Measurements from ENCODE around the gene MRPL54. TPM values are rescaled to one million over a fixed set of nuclear protein-coding genes. Genes with fewer than 3 reads are reported as not detected.

The MRPL54 gene
- total and polyA plus RNA-seq, 3 donors from 2014 or later: 42.4 to 96.4 (median 57.4) TPM

GRCh38 chr19:3778899-3779723, 16.6 kb downstream of the MRPL54 start:
- Histone ChIP-seq H3K9me3 (no peaks in the 10 kb centered on the region), H3K27ac (no peak overlapping the region), H3K4me3 (no peak overlapping the region), H3K36me3 (ENCODE audit: low read depth, missing control alignments) (no peaks in the 10 kb centered on the region), H3K27me3 (no peaks in the 10 kb centered on the region), H3K4me1 (no peaks in the 10 kb centered on the region)
- 68 to 74% methylated on average over 22 to 41 of the region's 44 CpGs for WGBS, 2 donors
- intact Hi-C loops (cut with DNase I; ENCODE audit: low total_unique reads): no loop called here
- TF ChIP-seq CTCF (IDR thresholded peaks at IDR 0.05) (no peak), POLR2A (IDR thresholded peaks at IDR 0.05) (no peak)
- DNase-seq: no peak

GRCh38 chr19:3780786-3781304, 18.4 kb downstream of the MRPL54 start:
- intact Hi-C loops (cut with DNase I; ENCODE audit: low total_unique reads): no loop called here
- no peaks in the 10 kb centered on the region for H3K27me3 ChIP-seq
- WGBS, 2 donors: 91 to 95% methylated on average over 9 of the region's 9 CpGs
- no peak overlapping the region for H3K27ac ChIP-seq
- no peak overlapping the region for H3K4me3 ChIP-seq
- H3K9me3 ChIP-seq: no peaks in the 10 kb centered on the region
- H3K36me3 ChIP-seq (ENCODE audit: low read depth, missing control alignments): no peaks in the 10 kb centered on the region
- no peaks in the 10 kb centered on the region for H3K4me1 ChIP-seq
- DNase-seq: no peak
- no peak for TF ChIP-seq CTCF (IDR thresholded peaks at IDR 0.05)
- TF ChIP-seq POLR2A (IDR thresholded peaks at IDR 0.05): no peak

DNA sequence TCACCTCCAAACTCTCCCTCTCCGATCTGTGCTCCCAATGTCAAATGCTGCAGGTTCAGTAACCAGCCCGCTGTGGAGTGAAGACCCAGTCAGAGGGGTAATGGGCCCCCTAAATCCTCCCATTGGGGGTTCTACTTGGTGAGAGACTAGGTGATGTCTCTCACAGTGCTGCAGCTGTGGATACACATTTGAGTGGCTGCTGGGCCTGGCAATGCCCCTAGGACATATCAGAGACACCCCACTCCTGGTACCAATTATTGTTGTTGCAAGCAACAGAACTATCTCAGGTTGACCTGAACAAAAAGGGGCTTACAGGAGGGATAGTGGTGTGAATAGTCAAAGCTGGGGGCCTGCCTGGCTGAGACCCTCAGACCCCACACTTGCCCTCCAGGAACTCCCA, 19.1 kb downstream of the MRPL54 start:
- intact Hi-C loops (cut with DNase I; ENCODE audit: low total_unique reads): no loop called here
- Histone ChIP-seq H3K27ac (no peak overlapping the region), H3K27me3 (no peaks in the 10 kb centered on the region), H3K36me3 (ENCODE audit: low read depth, missing control alignments) (no peaks in the 10 kb centered on the region), H3K4me1 (no peaks in the 10 kb centered on the region), H3K9me3 (no peaks in the 10 kb centered on the region), H3K4me3 (no peak overlapping the region)
- no peak for TF ChIP-seq POLR2A (IDR thresholded peaks at IDR 0.05)
- no peak for TF ChIP-seq CTCF (IDR thresholded peaks at IDR 0.05)
- WGBS, 2 donors: 94 to 96% methylated on average over 2 of the region's 2 CpGs
- no peak for DNase-seq

DNA sequence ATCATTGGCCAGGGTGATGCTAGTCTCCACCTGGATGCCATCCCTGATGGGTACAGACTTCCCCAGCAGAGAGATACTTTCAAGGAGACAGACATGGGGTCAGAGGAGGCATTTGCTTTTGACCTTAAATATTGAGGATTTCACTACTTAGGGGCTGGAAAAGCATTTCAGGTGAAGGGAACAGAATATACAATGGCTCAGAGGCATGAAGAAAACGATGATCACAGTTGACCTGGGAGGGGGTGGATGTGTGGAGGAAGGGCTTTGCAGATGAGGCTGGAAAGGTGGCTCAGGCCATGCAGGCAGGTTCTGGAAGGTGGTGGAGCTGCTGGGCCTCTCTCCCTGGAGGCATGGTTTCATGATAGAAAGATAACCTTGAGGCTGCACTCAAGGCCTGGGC, 19.8 kb downstream of the MRPL54 start:
- Histone ChIP-seq H3K4me3 (no peak overlapping the region), H3K9me3 (no peaks in the 10 kb centered on the region), H3K27me3 (no peaks in the 10 kb centered on the region), H3K27ac (no peak overlapping the region), H3K36me3 (ENCODE audit: low read depth, missing control alignments) (no peaks in the 10 kb centered on the region), H3K4me1 (no peaks in the 10 kb centered on the region)
- intact Hi-C loops (cut with DNase I; ENCODE audit: low total_unique reads): no loop called here
- no peak for DNase-seq
- TF ChIP-seq POLR2A (IDR thresholded peaks at IDR 0.05) (no peak), CTCF (IDR thresholded peaks at IDR 0.05) (no peak)
- 86 to 93% methylated on average over 1 of the region's 1 CpG for WGBS, 2 donors

DNA sequence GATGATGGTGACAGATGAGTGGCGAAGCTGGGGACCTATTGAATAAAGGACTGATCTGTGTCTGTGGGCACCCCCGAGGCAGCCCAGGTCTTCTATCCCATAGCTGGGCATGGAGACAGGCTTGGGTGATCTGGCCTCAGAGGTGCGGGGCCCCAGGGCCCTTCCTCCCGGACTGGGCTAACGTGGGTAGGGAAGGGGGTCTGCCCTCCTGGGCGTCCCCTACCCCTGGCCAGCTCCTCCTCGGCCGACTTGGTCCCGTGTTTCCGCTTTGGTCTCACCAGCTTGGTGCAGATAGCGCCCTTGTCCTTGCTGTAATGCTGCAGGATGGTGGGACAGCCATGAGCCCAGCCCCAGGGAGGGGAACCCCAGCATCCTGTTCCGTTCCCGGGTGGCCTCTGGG, 20.4 kb downstream of the MRPL54 start:
- Histone ChIP-seq H3K9me3 (no peaks in the 10 kb centered on the region), H3K4me3 (no peak overlapping the region), H3K4me1 (no peaks in the 10 kb centered on the region), H3K27ac (no peak overlapping the region), H3K27me3 (no peaks in the 10 kb centered on the region), H3K36me3 (ENCODE audit: low read depth, missing control alignments) (no peaks in the 10 kb centered on the region)
- no peak for DNase-seq
- TF ChIP-seq CTCF (IDR thresholded peaks at IDR 0.05) (no peak), POLR2A (IDR thresholded peaks at IDR 0.05) (no peak)
- whole genome bisulfite sequencing, 2 donors: 92 to 93% methylated on average over 9 to 13 of the region's 13 CpGs
- intact Hi-C loops (cut with DNase I; ENCODE audit: low total_unique reads): no loop called here

All from testis (tissue), 3 donors.